AG04450 (cell line): ENCODE measurements around the gene PLK5. TPM values are rescaled to one million over a fixed set of nuclear protein-coding genes. Genes with fewer than 3 reads are reported as not detected.

Experiments used
- CTCF ChIA-PET: fragments of 300-600, 350-600 bp; formaldehyde crosslinking; extraction: SDS; loops from one replicate; lab custom pipeline; 2022; ENCODE audit warnings: antibody characterized with exemption, inconsistent platforms; lab: Charles Lee
- POLR2A ChIA-PET: fragments of 350-600 bp; formaldehyde crosslinking; extraction: SDS; loops from one replicate; lab custom pipeline; 2021; ENCODE audit warnings: antibody characterized with exemption, inconsistent platforms; lab: Yijun Ruan, JAX
- DNase-seq: peaks from one replicate; pipeline ENCODE4 v3.0.0-alpha.2; 2011; ENCODE audit warnings: low read depth, low spot score
- H3K27ac ChIP-seq: one replicate; pipeline ENCODE4 v1.5.1; 2012; ENCODE audit warnings: low read depth, low read length, control low read depth
- H3K27me3 ChIP-seq: one replicate; pipeline ENCODE4 v1.6.0; 2012; ENCODE audit warnings: low read length; ENCODE audit not compliant: control insufficient read depth, insufficient read depth
- H3K4me3 ChIP-seq: 2 replicates; pipeline ENCODE4 v1.5.1; 2011; ENCODE audit warnings: mild to moderate bottlenecking, low read depth, low read length, control low read depth
- H3K9me3 ChIP-seq: 2 replicates; pipeline ENCODE4 v1.5.1; 2012; ENCODE audit warnings: low read length; ENCODE audit not compliant: control insufficient read depth, insufficient read depth
- polyA plus RNA-seq: library from polyadenylated mRNA; depleted of rRNA; stranded (reverse); fragments of >200 nt; gene quantifications from 2 replicates; pipeline ENCODE4 v1.2.3, GENCODE V29; 2011
- TF ChIP-seq, protein P1 (sequence below): IDR thresholded peaks from 2 replicates; pipeline ENCODE4 v1.5.1; 2011; ENCODE audit warnings: low read depth, low read length, control low read depth, inconsistent platforms

PLK5 gene
- polyA plus RNA-seq, 1 experiment, result not detected

DNA sequence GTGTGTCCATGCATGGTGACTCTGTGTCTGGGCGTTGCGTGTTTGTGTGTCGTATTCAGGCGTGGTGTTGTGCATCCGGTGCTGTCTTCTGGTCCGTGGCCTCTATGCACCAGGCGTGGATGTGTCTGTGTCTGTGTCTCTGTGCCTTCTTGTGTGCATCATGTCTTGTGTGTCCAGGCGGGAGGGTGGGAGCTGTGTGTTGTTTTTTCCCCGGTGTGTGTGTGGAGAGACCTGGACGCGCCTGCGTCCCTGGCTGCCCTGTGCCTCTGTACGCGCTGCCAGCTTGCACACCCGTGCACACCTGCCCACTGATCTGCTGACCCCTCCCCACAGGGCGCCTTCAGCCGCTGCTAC, 1.1 kb downstream of the PLK5 start:
- Histone ChIP-seq H3K27me3 (peaks cover 27% of the 10 kb centered on the region), H3K4me3 (no peak overlapping the region), H3K27ac (no peak overlapping the region), H3K9me3 (peaks cover 5% of the 10 kb centered on the region; the same call in 1 of the 2 replicates)
- TF ChIP-seq, protein P1, sequence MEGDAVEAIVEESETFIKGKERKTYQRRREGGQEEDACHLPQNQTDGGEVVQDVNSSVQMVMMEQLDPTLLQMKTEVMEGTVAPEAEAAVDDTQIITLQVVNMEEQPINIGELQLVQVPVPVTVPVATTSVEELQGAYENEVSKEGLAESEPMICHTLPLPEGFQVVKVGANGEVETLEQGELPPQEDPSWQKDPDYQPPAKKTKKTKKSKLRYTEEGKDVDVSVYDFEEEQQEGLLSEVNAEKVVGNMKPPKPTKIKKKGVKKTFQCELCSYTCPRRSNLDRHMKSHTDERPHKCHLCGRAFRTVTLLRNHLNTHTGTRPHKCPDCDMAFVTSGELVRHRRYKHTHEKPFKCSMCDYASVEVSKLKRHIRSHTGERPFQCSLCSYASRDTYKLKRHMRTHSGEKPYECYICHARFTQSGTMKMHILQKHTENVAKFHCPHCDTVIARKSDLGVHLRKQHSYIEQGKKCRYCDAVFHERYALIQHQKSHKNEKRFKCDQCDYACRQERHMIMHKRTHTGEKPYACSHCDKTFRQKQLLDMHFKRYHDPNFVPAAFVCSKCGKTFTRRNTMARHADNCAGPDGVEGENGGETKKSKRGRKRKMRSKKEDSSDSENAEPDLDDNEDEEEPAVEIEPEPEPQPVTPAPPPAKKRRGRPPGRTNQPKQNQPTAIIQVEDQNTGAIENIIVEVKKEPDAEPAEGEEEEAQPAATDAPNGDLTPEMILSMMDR, result no peak
- ChIA-PET POLR2A (interaction anchor here (0.6 kb wide), 1 partner anchor 48 kb away, joined by 5 read pairs; no protein-coding TSS in a partner anchor), CTCF (no interaction called here)
- no peak for DNase-seq

DNA sequence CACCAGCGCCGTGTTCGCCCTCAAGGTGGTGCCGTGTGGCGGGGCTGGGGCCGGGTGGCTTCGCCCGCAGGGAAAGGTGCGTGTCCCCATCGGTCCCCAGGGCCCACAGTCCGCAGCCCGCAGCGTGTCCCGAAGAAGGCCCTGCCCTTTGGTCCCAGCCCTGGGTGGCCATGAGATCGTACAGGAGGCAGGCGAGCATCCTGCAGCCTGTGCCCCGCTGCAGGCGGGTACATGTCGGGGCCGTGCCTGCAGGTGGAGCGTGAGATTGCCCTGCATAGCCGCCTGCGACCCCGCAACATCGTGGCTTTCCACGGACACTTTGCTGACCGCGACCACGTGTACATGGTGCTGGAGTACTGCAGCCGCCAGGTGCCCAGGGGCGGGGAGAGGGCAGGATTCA, 1.5 kb downstream of the PLK5 start:
- Histone ChIP-seq H3K27me3 (peaks cover 27% of the 10 kb centered on the region), H3K9me3 (peaks cover 5% of the 10 kb centered on the region; the same call in 1 of the 2 replicates), H3K4me3 (no peak overlapping the region), H3K27ac (no peak overlapping the region)
- TF ChIP-seq, protein P1, result no peak
- POLR2A ChIA-PET, result interaction anchor here (0.6 kb wide), 1 partner anchor 47 kb away, joined by 5 read pairs; no protein-coding TSS in a partner anchor
- no peak for DNase-seq
- CTCF ChIA-PET, result no interaction called here

DNA sequence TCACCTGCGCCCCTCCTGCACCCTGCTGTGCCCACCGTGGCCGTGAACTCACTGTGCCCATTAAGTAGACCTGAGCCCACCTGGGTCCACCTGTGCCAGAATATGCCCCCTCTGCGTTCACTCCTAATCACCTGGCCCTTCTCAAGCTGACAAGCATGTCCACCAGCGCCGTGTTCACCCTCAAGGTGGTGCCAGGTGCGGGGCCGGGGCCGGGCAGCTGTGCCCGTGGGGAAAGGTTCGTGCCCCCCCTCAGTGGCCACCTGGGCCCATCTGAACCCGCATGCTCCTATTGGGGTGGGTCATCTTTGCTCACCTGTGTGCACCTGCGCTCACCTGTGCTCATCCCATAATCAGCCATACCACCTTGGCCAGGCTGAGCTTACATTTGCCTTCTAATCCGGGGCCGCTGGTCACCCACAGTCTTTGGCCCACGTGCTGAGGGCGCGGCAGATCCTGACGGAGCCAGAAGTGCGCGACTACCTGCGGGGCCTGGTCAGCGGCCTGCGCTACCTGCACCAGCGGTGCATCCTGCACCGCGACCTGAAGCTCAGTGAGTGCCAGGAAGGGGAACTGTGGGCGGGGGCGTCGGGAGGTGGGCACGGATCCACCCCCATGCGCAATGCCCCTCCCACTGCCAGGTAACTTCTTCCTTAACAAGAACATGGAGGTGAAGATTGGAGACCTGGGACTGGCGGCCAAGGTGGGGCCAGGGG, 2.3 kb downstream of the PLK5 start:
- Histone ChIP-seq H3K27ac (no peak overlapping the region), H3K27me3 (peaks cover 27% of the 10 kb centered on the region), H3K9me3 (peaks cover 5% of the 10 kb centered on the region; the same call in 1 of the 2 replicates), H3K4me3 (no peak overlapping the region)
- CTCF ChIA-PET, result no interaction called here
- TF ChIP-seq, protein P1, result no peak
- no peak for DNase-seq
- POLR2A ChIA-PET, result no interaction called here

DNA sequence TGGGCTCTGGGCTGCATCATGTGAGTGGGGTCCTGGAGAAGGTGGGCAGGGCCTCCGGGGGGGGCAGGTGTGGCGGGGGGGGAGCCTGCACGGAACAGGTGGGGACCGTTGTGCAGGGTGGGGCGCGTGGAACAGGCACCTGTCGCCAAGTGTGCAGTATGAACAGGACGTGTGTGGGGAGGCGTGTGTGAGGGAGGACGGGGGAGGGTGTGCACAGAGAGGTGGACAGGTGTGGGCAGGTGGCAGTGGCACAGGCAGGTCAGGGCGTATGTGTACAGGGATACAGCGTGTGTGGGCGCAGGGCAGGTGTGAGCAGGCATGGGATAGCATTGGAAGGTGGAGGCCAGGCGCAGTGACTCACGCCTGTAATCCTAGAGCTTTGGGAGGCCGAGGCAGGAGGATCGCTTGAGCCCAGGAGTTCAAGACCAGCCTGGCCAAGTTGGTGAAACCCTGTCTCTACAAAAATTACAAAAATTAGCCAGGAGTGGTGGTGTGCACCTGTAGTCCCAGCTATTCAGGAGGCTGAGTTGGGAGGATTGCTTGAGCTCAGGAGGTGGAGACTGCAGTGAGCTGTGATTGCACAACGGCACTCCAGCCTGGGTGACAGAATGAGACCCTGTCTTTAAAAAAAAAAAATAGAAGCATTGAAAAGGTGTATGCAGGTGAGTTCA, 3.2 kb downstream of the PLK5 start:
- no peak overlapping the region for H3K4me3 ChIP-seq
- ChIA-PET CTCF (no interaction called here), POLR2A (no interaction called here)
- H3K27me3 ChIP-seq, result peaks cover 23% of the 10 kb centered on the region
- TF ChIP-seq, protein P1, result no peak
- no peak overlapping the region for H3K27ac ChIP-seq
- DNase-seq, result no peak
- peaks cover 5% of the 10 kb centered on the region; the same call in 1 of the 2 replicates for H3K9me3 ChIP-seq
